Neural cell (in vitro differentiated cells): Measurements from ENCODE around the gene PHF2. TPM values are rescaled to one million over a fixed set of nuclear protein-coding genes. Genes with fewer than 3 reads are reported as not detected.

Source experiments
- H2AFZ ChIP-seq: fragments of 200-600, 300-800 bp; sonication (generic), shearing (Covaris generic); 2 replicates; pipeline ENCODE4 v1.6.0; 2014; ENCODE audit warnings: low read depth, mild to moderate bottlenecking, antibody characterized with exemption, low read length, moderate library complexity
- H3F3A ChIP-seq: fragments of 200-600 bp; shearing (Covaris generic); 2 replicates; pipeline ENCODE4 v1.6.1; 2016; ENCODE audit warnings: mild to moderate bottlenecking, moderate library complexity, mixed read lengths, antibody characterized with exemption, low read length; ENCODE audit not compliant: insufficient read depth, poor library complexity, severe bottlenecking
- H3K27ac ChIP-seq: fragments of 200-600, 300-800 bp; sonication (generic), shearing (Covaris generic); 2 replicates; pipeline ENCODE4 v1.5.1; 2014; ENCODE audit warnings: mild to moderate bottlenecking, low read length, moderate library complexity
- H3K27me3 ChIP-seq: fragments of 300-800, 200-600 bp; sonication (generic), shearing (Covaris generic); 2 replicates; pipeline ENCODE4 v1.6.0; 2014; ENCODE audit warnings: mild to moderate bottlenecking, low read depth, low read length, moderate library complexity; ENCODE audit not compliant: insufficient read depth
- H3K36me3 ChIP-seq: fragments of 300-800, 200-600 bp; sonication (generic), shearing (Covaris generic); 2 replicates; pipeline ENCODE4 v1.5.1; 2014; ENCODE audit warnings: mild to moderate bottlenecking, antibody characterized with exemption, low read length, moderate library complexity; ENCODE audit not compliant: insufficient read depth
- H3K4me2 ChIP-seq: fragments of 300-800, 200-600 bp; sonication (generic), shearing (Covaris generic); 2 replicates; pipeline ENCODE4 v1.6.0; 2014; ENCODE audit warnings: mild to moderate bottlenecking, low read length
- H3K4me3 ChIP-seq: fragments of 300-800, 200-600 bp; sonication (generic), shearing (Covaris generic); 2 replicates; pipeline ENCODE4 v1.5.1; 2014; ENCODE audit warnings: mild to moderate bottlenecking, low read length, moderate library complexity
- H3K79me2 ChIP-seq: fragments of 200-600 bp; shearing (Covaris generic); replicated peaks from 2 replicates; pipeline ENCODE4 v1.6.0; 2014; ENCODE audit warnings: mild to moderate bottlenecking, low read length, moderate library complexity; ENCODE audit not compliant: insufficient read depth
- H3K9ac ChIP-seq: fragments of 300-800, 200-600 bp; sonication (generic), shearing (Covaris generic); 2 replicates; pipeline ENCODE4 v1.6.1; 2016; ENCODE audit warnings: mild to moderate bottlenecking, low read length, mixed read lengths
- H3K9me2 ChIP-seq: fragments of 200-600 bp; shearing (Covaris generic); 2 replicates; pipeline ENCODE4 v1.6.1; 2016; ENCODE audit warnings: mild to moderate bottlenecking, low read length, mixed read lengths; ENCODE audit not compliant: insufficient read depth
- H3K9me3 ChIP-seq: fragments of 200-600, 300-800 bp; sonication (generic), shearing (Covaris generic); 2 replicates; pipeline ENCODE4 v1.6.1; 2016; ENCODE audit warnings: mild to moderate bottlenecking, mixed run types, low read length, moderate library complexity, mixed read lengths
- H4K20me1 ChIP-seq: fragments of 200-600 bp; shearing (Covaris generic); 2 replicates; pipeline ENCODE4 v1.6.1; 2016; ENCODE audit warnings: mild to moderate bottlenecking, mixed run types; ENCODE audit not compliant: insufficient read depth
- EP300 ChIP-seq: fragments of 450-650 bp; conservative IDR thresholded peaks from 2 replicates; pipeline ENCODE4 v1.6.1; 2014; ENCODE audit warnings: antibody characterized with exemption, mild to moderate bottlenecking, moderate library complexity; ENCODE audit not compliant: poor library complexity, severe bottlenecking
- EZH2 ChIP-seq: fragments of 200-600, 300-800 bp; shearing (Covaris generic), sonication (generic); IDR thresholded peaks from 2 replicates; pipeline ENCODE4 v1.6.1; 2014; ENCODE audit warnings: antibody characterized with exemption, low read length, borderline replicate concordance, mild to moderate bottlenecking; ENCODE audit not compliant: insufficient read depth, poor library complexity, severe bottlenecking
- MXI1 ChIP-seq: fragments of 450-650 bp; conservative IDR thresholded peaks from 2 replicates; pipeline ENCODE4 v1.6.1; 2014; ENCODE audit warnings: antibody characterized with exemption, mild to moderate bottlenecking; ENCODE audit not compliant: poor library complexity, severe bottlenecking
- POLR2AphosphoS5 ChIP-seq: IDR thresholded peaks from 2 replicates; pipeline ENCODE4 v1.6.1; 2012
- RAD21 ChIP-seq: fragments of 450-650 bp; conservative IDR thresholded peaks from 2 replicates; pipeline ENCODE4 v1.6.1; 2014; ENCODE audit warnings: antibody characterized with exemption, mild to moderate bottlenecking, moderate library complexity
- SMC3 ChIP-seq: fragments of 450-650 bp; conservative IDR thresholded peaks from 2 replicates; pipeline ENCODE4 v1.6.1; 2014; ENCODE audit warnings: antibody characterized with exemption, mild to moderate bottlenecking, moderate library complexity; ENCODE audit not compliant: poor library complexity
- TAF1 ChIP-seq: IDR thresholded peaks from 2 replicates; pipeline ENCODE4 v1.6.1; 2012; ENCODE audit warnings: low read depth
- polyA plus RNA-seq: library from polyadenylated mRNA; depleted of rRNA; stranded (reverse); fragments of >200 nt; gene quantifications from 2 replicates; pipeline ENCODE4 v1.2.3, GENCODE V29; 2014
- TF ChIP-seq, protein P1 (sequence below): IDR thresholded peaks from 2 replicates; pipeline ENCODE4 v1.6.1; 2012; ENCODE audit warnings: borderline replicate concordance
- TF ChIP-seq, protein P2 (sequence below): fragments of 450-650 bp; IDR thresholded peaks from 2 replicates; pipeline ENCODE4 v1.5.1; 2014; ENCODE audit warnings: antibody characterized with exemption, mild to moderate bottlenecking, moderate library complexity; ENCODE audit not compliant: poor library complexity, severe bottlenecking

PHF2 gene
- polyA plus RNA-seq, 1 donor from 2014 or later: 42.4 TPM

DNA sequence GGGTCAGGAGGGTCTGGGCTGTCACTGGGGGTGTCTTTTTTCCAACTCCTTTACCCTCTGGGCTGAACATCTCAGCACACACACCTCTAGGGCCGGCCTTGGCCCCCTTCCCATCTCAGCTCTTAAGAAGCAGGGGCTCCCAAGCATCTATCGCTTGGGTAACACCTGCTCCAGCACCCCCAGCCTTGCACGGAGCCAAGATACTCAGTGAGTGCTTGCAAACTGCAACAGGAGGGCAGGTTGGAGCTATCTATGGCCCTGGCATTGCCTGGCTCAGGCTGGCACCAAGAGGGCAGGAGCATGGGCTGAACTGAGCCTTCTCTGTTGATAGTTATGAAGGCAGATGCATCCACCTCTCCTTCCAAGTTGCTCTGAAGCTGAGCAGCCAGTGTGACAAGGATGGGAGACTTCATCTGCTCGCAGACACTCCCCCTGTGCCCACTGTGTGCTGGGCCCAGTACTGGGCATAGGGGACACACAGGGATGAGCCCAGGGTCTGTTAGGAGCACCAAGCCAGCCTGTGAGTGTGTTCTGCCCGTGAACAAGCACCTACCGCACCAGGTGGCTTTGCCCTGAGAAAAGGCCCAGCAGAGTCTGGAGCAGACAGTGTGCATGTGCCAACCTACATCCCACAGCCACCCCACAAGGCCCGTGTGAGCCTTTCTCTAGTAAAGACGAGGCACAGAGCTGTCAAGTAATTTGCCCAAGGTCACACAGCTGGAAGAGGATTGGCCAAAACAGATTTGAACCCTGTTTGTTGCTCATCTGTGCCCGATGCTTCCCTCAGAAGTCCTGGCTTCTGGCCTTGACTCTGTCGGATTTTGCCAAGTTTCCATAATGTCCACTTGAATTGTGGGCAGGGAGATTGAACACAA, 58.2 kb downstream of the PHF2 start:
- no peak overlapping the region for H3K9ac ChIP-seq

DNA sequence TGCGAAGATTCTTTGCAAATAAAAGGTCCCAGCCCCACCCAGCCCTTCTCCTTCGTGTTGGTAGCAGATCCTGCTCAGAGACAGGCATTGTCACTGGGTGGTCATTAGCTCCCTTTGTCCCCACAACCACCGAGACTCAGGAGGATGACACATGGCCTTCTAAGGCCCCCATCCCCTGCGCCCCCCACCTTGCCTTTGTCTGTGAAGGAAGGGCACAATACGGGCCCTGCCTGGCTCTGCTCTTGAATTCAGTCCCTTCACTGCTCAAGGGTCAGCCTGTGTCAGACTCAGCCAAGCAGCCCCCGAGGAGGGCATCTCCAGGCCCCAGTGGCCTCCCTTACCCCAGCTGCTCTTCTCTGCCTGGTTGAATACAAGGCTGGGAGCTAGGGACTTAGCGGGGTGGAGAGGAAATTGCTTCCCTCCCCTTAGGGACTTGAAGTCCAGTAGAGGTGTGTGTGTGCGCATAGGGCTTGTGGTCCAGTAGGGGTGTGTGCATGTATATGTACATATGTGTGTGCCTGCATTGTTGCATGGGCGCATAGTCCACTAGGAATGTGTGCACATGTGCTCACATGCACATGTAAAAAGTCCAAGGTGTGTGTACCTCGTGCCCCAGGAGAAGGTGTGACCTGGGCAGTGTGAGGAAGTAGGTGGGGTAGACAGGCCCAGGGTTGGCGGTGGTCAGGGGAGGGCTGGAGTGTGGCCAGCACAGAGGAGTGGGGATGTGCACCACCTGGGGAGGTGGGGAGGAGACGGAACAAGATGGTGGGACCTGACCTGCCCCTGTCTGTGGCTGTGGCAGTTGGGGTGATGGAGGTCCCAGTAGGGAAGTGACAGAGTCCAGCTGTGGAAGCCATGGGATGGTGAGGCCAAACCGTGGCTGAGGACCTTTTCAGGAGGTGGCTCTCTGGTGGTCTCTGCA, 59.1 kb downstream of the PHF2 start:
- no peaks in the 10 kb centered on the region for H3K27me3 ChIP-seq
- H3K4me3 ChIP-seq: no peak overlapping the region
- no peaks in the 10 kb centered on the region for H4K20me1 ChIP-seq
- no peak overlapping the region for H3K9ac ChIP-seq
- no peak overlapping the region for H3K27ac ChIP-seq
- no peaks in the 10 kb centered on the region for H3K79me2 ChIP-seq
- no peak overlapping the region for H3K4me2 ChIP-seq
- H3K36me3 ChIP-seq: peaks cover 17% of the 10 kb centered on the region
- TF ChIP-seq EP300 (no peak), POLR2AphosphoS5 (no peak), SMC3 (no peak), MXI1 (no peak), RAD21 (no peak), EZH2 (no peak), TAF1 (no peak)
- TF ChIP-seq, protein P1, sequence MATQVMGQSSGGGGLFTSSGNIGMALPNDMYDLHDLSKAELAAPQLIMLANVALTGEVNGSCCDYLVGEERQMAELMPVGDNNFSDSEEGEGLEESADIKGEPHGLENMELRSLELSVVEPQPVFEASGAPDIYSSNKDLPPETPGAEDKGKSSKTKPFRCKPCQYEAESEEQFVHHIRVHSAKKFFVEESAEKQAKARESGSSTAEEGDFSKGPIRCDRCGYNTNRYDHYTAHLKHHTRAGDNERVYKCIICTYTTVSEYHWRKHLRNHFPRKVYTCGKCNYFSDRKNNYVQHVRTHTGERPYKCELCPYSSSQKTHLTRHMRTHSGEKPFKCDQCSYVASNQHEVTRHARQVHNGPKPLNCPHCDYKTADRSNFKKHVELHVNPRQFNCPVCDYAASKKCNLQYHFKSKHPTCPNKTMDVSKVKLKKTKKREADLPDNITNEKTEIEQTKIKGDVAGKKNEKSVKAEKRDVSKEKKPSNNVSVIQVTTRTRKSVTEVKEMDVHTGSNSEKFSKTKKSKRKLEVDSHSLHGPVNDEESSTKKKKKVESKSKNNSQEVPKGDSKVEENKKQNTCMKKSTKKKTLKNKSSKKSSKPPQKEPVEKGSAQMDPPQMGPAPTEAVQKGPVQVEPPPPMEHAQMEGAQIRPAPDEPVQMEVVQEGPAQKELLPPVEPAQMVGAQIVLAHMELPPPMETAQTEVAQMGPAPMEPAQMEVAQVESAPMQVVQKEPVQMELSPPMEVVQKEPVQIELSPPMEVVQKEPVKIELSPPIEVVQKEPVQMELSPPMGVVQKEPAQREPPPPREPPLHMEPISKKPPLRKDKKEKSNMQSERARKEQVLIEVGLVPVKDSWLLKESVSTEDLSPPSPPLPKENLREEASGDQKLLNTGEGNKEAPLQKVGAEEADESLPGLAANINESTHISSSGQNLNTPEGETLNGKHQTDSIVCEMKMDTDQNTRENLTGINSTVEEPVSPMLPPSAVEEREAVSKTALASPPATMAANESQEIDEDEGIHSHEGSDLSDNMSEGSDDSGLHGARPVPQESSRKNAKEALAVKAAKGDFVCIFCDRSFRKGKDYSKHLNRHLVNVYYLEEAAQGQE: no peak
- TF ChIP-seq, protein P2, sequence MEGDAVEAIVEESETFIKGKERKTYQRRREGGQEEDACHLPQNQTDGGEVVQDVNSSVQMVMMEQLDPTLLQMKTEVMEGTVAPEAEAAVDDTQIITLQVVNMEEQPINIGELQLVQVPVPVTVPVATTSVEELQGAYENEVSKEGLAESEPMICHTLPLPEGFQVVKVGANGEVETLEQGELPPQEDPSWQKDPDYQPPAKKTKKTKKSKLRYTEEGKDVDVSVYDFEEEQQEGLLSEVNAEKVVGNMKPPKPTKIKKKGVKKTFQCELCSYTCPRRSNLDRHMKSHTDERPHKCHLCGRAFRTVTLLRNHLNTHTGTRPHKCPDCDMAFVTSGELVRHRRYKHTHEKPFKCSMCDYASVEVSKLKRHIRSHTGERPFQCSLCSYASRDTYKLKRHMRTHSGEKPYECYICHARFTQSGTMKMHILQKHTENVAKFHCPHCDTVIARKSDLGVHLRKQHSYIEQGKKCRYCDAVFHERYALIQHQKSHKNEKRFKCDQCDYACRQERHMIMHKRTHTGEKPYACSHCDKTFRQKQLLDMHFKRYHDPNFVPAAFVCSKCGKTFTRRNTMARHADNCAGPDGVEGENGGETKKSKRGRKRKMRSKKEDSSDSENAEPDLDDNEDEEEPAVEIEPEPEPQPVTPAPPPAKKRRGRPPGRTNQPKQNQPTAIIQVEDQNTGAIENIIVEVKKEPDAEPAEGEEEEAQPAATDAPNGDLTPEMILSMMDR: no peak
- no peak overlapping the region for H2AFZ ChIP-seq
- H3F3A ChIP-seq: no peaks in the 10 kb centered on the region
- H3K9me2 ChIP-seq: no peaks in the 10 kb centered on the region
- peaks cover 11% of the 10 kb centered on the region for H3K9me3 ChIP-seq

More for the DNA sequence above, 58.2 kb downstream of the PHF2 start:
- Histone ChIP-seq H3K36me3 (peaks cover 15% of the 10 kb centered on the region), H3K9me3 (peaks cover 11% of the 10 kb centered on the region), H3F3A (no peaks in the 10 kb centered on the region), H4K20me1 (no peaks in the 10 kb centered on the region), H2AFZ (no peak overlapping the region), H3K4me2 (no peak overlapping the region), H3K79me2 (no peaks in the 10 kb centered on the region), H3K9me2 (no peaks in the 10 kb centered on the region), H3K4me3 (no peak overlapping the region), H3K27ac (no peak overlapping the region), H3K27me3 (no peaks in the 10 kb centered on the region)
- no peak for TF ChIP-seq SMC3
- no peak for TF ChIP-seq MXI1
- TF ChIP-seq EP300: no peak
